Endothelial cell of umbilical vein (primary cell): ENCODE results near the gene C2orf68. TPM values are rescaled to one million over a fixed set of nuclear protein-coding genes. Genes with fewer than 3 reads are reported as not detected.

Experiments used
- BruUV-seq: library from RNA; stranded (reverse); fragments of 400-500 nt; replicated peaks from 2 replicates; lab custom pipeline; 2021; lab: Mats Ljungman, UMichigan
- CTCF ChIA-PET: fragments of 300-600, 350-600 bp; sonication (Branson Sonifier 250); formaldehyde crosslinking; loops from one replicate; lab custom pipeline; 2021; ENCODE audit warnings: antibody characterized with exemption, inconsistent platforms; lab: Charles Lee
- POLR2A ChIA-PET: fragments of 300-600, 350-600 bp; sonication (Branson Sonifier 250); formaldehyde crosslinking; loops from one replicate; lab custom pipeline; 2021; ENCODE audit warnings: antibody characterized with exemption, inconsistent platforms; lab: Charles Lee
- DNase-seq: peaks from one replicate; pipeline ENCODE4 v3.0.0-alpha.2; 2011; ENCODE audit warnings: low read depth, low spot score
- FAIRE-seq: peaks from 2 replicates; lab custom pipeline; 2011; peaks lifted over from hg19 to GRCh38; lab: Jason Lieb, UNC
- H2AFZ ChIP-seq: 2 replicates; pipeline ENCODE4 v1.6.0; 2012; ENCODE audit warnings: low read depth, low read length, control low read depth, inconsistent platforms
- H3K27ac ChIP-seq: 2 replicates; pipeline ENCODE4 v1.5.1; 2011; ENCODE audit warnings: low read depth, mild to moderate bottlenecking, control low read depth, low read length, moderate library complexity; ENCODE audit not compliant: insufficient read depth
- H3K27me3 ChIP-seq, 2 experiments: 2 replicates each; pipeline versions ENCODE4 v1.6.0 to v1.6.1; 2011; ENCODE audit warnings: low read length in 2 of 2, mixed read lengths in 1 of 2; ENCODE audit not compliant: control insufficient read depth in 2 of 2, insufficient read depth in 2 of 2
- H3K36me3 ChIP-seq, 2 experiments: 2 replicates in 1 of 2; 3 replicates in 1 of 2; pipeline ENCODE4 v1.5.1; 2011; ENCODE audit warnings: low read length in 2 of 2, mild to moderate bottlenecking in 1 of 2, moderate library complexity in 1 of 2; ENCODE audit not compliant: control insufficient read depth in 2 of 2, insufficient read depth in 2 of 2; ENCODE audit errors: extremely low read depth in 1 of 2
- H3K4me1 ChIP-seq: 3 replicates; pipeline ENCODE4 v1.5.1; 2011; ENCODE audit warnings: mild to moderate bottlenecking, low read length; ENCODE audit not compliant: control insufficient read depth, insufficient read depth; ENCODE audit errors: extremely low read depth
- H3K4me2 ChIP-seq: 2 replicates; pipeline ENCODE4 v1.6.1; 2011; ENCODE audit warnings: low read length, control low read depth, mixed read lengths; ENCODE audit not compliant: insufficient read depth
- H3K4me3 ChIP-seq, 3 experiments: fragments of 200-600 bp in 1 of 3; sonication (generic), shearing (Covaris generic) in 1 of 3; replicated peaks in 1 of 3; 2 replicates each; pipeline ENCODE4 v1.5.1; 2011 to 2016; ENCODE audit warnings: control low read depth in 3 of 3, low read length in 3 of 3, mild to moderate bottlenecking in 2 of 3, inconsistent platforms in 1 of 3, low read depth in 1 of 3, moderate library complexity in 1 of 3; ENCODE audit not compliant: insufficient read depth in 1 of 3
- H3K79me2 ChIP-seq: 2 replicates; pipeline ENCODE4 v1.6.0; 2012; ENCODE audit warnings: low read length, inconsistent platforms; ENCODE audit not compliant: control insufficient read depth, insufficient read depth
- H3K9ac ChIP-seq: replicated peaks from 2 replicates; pipeline ENCODE3; 2011; ENCODE audit warnings: low read length, control low read depth; ENCODE audit not compliant: insufficient read depth; ENCODE audit errors: extremely low read depth
- H3K9me1 ChIP-seq: replicated peaks from 3 replicates; pipeline ENCODE4 v1.6.0; 2011; ENCODE audit warnings: mild to moderate bottlenecking, low read length; ENCODE audit not compliant: control insufficient read depth, insufficient read depth; ENCODE audit errors: extremely low read depth
- H3K9me3 ChIP-seq: replicated peaks from 2 replicates; pipeline ENCODE4 v1.5.1; 2012; ENCODE audit warnings: low read length, inconsistent platforms; ENCODE audit not compliant: control insufficient read depth, insufficient read depth
- H4K20me1 ChIP-seq: replicated peaks from 2 replicates; pipeline ENCODE3; 2011; ENCODE audit warnings: mild to moderate bottlenecking, low read length; ENCODE audit not compliant: control insufficient read depth, insufficient read depth; ENCODE audit errors: extremely low read depth
- EZH2 ChIP-seq: IDR thresholded peaks from 2 replicates; pipeline ENCODE4 v1.6.1; 2012; ENCODE audit warnings: borderline replicate concordance, low read depth, mild to moderate bottlenecking, moderate library complexity, low read length, inconsistent platforms; ENCODE audit not compliant: severe bottlenecking
- GATA2 ChIP-seq: IDR thresholded peaks from 2 replicates; pipeline ENCODE4 v1.7.0; 2011; ENCODE audit warnings: low read depth, mild to moderate bottlenecking, moderate library complexity, mixed read lengths, low read length; ENCODE audit not compliant: insufficient read length, insufficient read depth
- MYC ChIP-seq: IDR thresholded peaks from one replicate; pipeline ENCODE4 v1.6.1; 2011; ENCODE audit warnings: mild to moderate bottlenecking, low read depth, low read length
- POLR2A ChIP-seq: IDR thresholded peaks from 2 replicates; pipeline ENCODE4 v1.6.1; 2012; ENCODE audit warnings: low read depth, mild to moderate bottlenecking, control low read depth, low read length
- POLR2AphosphoS5 ChIP-seq: IDR thresholded peaks from 2 replicates; pipeline ENCODE4 v1.6.1; 2012; ENCODE audit warnings: low read depth, mild to moderate bottlenecking, control low read depth, low read length, moderate library complexity; ENCODE audit not compliant: insufficient read depth
- dilution Hi-C: fragments of 300-500 bp; cut with MboI; formaldehyde crosslinking; loops from one replicate; pipeline ENCODE4 v1.15.0; 2019; ENCODE audit warnings: low sequenced_read_pairs; ENCODE audit not compliant: extremely low pct_ligation_motif_present
- intact Hi-C: fragments of 100-400 bp; cut with micrococcal nuclease; formaldehyde crosslinking; loops from one replicate; pipeline ENCODE4 v1.10.0; 2022
- polyA plus RNA-seq, 4 experiments: library from polyadenylated mRNA; depleted of rRNA in 3 of 4; stranded (reverse) in 3 of 4; unstranded in 1 of 4; fragments of >200 nt; gene quantifications; 2 replicates each; pipeline versions ENCODE4 v1.2.1 to v1.2.3, GENCODE V29; 2011 to 2012; ENCODE audit warnings: missing spikeins in 1 of 4
- total RNA-seq: library from RNA; stranded (reverse); gene quantifications from 2 replicates; pipeline ENCODE4 v1.2.3, GENCODE V29; 2021
- TF ChIP-seq, protein P1 (sequence below): IDR thresholded peaks from 2 replicates; pipeline ENCODE4 v1.6.1; 2011; ENCODE audit not compliant: insufficient read depth, insufficient read length
- TF ChIP-seq, protein P2 (sequence below), 2 donors: IDR thresholded peaks; 1 replicate in 1 of 2; 2 replicates in 1 of 2; pipeline ENCODE4 v1.5.1; 2011; ENCODE audit warnings: low read length in 2 of 2, mild to moderate bottlenecking in 2 of 2, moderate library complexity in 2 of 2, control low read depth in 1 of 2, inconsistent platforms in 1 of 2, low read depth in 1 of 2; ENCODE audit not compliant: insufficient read depth in 1 of 2; ENCODE audit errors: extremely low read depth in 1 of 2

The C2orf68 gene
- total and polyA plus RNA-seq, 2 donors (not counting 3 experiments of a cell fraction or from before 2014, with no cell fraction given): 17.4 to 27.4 TPM

DNA sequence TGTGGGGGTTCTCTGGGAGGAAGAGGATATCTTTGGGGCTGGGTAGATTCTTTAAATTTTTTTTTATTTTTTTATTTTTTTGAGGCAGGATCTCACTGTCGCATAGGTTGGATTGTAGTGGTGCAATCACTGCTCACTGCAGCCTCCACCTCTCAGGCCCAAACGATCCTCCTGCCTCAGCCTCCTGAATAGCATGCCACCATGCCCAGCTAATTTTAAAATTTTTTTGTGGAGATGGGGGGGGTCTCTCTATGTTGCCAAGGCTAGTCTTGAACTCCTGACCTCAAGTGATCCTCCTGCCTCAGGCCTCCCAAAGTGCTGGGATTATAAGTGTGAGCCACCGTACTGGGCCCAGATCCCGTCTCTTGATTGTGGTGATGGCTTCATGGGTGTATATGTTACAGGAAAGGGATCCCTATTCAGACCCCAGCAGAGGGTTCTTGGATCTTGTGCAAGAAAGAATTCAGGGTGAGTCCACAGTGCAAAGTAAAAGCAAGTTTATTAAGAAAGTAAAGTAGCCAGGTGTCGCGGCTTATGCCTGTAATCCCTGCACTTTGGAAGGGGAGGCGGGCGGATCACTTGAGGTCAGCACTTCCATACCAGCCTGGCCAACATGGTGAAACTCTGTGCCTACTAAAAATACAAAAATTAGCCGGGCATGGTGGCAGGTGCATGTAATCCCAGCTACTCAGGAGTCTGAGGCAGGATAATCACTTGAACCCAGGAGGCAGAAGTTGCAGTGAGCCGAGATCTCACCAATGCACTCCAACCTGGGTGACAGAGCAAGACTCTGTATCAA, 2.0 kb upstream of the C2orf68 start:
- Histone ChIP-seq H3K4me2 (no peak overlapping the region), H3K27ac (no peak overlapping the region), H3K9me1 (no peaks in the 10 kb centered on the region), H3K4me3 (no peak overlapping the region), H3K36me3 (peaks cover 1 to 2% of the 10 kb centered on the region in 2 experiments), H4K20me1 (no peaks in the 10 kb centered on the region), H3K9ac (no peak overlapping the region), H3K27me3 (no peaks in the 10 kb centered on the region), H3K79me2 (peaks cover 40% of the 10 kb centered on the region), H3K9me3 (no peaks in the 10 kb centered on the region), H3K4me1 (peaks cover 17% of the 10 kb centered on the region), H2AFZ (no peak overlapping the region)
- dilution Hi-C loops: no loop called here
- no peak for DNase-seq
- CTCF ChIA-PET: no interaction called here
- intact Hi-C loops: no loop called here
- POLR2A ChIA-PET: no interaction called here
- BruUV-seq: no TSS peak
- TF ChIP-seq, protein P1, sequence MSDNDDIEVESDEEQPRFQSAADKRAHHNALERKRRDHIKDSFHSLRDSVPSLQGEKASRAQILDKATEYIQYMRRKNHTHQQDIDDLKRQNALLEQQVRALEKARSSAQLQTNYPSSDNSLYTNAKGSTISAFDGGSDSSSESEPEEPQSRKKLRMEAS: no peak
- TF ChIP-seq GATA2: no peak
- no peak for TF ChIP-seq MYC
- TF ChIP-seq EZH2: no peak
- no peak for TF ChIP-seq POLR2AphosphoS5
- no peak for TF ChIP-seq POLR2A
- TF ChIP-seq, protein P2, sequence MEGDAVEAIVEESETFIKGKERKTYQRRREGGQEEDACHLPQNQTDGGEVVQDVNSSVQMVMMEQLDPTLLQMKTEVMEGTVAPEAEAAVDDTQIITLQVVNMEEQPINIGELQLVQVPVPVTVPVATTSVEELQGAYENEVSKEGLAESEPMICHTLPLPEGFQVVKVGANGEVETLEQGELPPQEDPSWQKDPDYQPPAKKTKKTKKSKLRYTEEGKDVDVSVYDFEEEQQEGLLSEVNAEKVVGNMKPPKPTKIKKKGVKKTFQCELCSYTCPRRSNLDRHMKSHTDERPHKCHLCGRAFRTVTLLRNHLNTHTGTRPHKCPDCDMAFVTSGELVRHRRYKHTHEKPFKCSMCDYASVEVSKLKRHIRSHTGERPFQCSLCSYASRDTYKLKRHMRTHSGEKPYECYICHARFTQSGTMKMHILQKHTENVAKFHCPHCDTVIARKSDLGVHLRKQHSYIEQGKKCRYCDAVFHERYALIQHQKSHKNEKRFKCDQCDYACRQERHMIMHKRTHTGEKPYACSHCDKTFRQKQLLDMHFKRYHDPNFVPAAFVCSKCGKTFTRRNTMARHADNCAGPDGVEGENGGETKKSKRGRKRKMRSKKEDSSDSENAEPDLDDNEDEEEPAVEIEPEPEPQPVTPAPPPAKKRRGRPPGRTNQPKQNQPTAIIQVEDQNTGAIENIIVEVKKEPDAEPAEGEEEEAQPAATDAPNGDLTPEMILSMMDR (IDR thresholded peaks at IDR 0.05; ENCODE audit: extremely low read depth in 1 of 2, insufficient read depth in 1 of 2, low read depth in 1 of 2, low read length in 2 of 2): no peak
- no peak for FAIRE-seq
